ENCODE measurements around the gene CNKSR3.
"Not testable (repeated sequence)": the region's sequence is repeated elsewhere in the genome, so short reads cannot be mapped to it uniquely, and the experiment has no call there.

Gene CNKSR3

GRCh38 chr6:154510144-154510905, at the start of gene CNKSR3:
Gene CNKSR3, minus strand, starts transcription at chr6:154510685. Its CDS starts 571 bp downstream, at chr6:154510114.
- DNase-seq (ENCODE audit: low read depth): no peak

GRCh38 chr6:154558984-154559383, 48.5 kb upstream of the CNKSR3 start:
- DNase-seq (ENCODE audit: low read depth): no peak

DNA sequence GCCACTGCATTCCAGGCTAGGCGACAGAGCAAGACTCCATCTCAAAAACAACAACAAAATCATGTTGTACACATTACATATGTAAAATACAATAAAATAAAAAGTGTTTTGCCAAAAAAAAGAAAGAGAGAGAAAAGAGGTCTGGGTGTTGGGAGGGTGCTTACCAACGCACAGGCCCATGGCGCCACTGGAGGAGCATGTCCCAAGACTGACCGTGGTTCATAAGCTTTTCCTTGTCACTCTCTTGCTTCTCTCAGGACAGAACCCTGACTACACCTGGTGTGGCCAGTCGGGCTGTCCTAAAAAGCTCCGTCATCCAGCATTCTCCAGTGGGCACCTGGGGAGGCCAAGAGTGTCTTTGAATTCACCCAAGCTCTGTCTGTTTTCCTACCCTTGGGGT, 48.0 kb upstream of the CNKSR3 start:
- no peak for DNase-seq (ENCODE audit: low read depth)

- no peak for DNase-seq (ENCODE audit: low read depth)
Measured at GRCh38 chr6:154555073-154555677, 44.7 kb upstream of the CNKSR3 start.

DNA sequence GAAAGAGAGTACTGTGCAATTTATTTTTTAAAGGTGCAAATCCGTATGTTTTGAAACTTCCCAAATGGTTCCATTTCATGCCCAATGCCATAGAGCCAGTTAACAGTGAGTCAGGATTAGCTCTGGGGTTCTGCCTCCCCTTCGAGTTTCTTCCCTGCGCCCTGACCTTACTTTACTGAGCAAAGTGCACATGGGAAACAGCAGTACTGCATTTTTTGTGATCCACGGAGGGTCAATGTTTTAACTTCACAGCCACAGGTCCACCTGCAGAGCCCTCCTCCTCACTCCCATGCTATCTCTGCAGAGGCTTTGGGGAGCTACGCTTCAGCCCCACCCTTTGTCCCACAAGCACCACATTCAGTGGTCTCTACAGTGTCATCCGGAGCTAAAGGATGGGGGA, 44.0 kb upstream of the CNKSR3 start:
- DNase-seq (ENCODE audit: low read depth): no peak

- no peak for DNase-seq (ENCODE audit: low read depth)
Measured at GRCh38 chr6:154550779-154551178, 40.3 kb upstream of the CNKSR3 start.

DNA sequence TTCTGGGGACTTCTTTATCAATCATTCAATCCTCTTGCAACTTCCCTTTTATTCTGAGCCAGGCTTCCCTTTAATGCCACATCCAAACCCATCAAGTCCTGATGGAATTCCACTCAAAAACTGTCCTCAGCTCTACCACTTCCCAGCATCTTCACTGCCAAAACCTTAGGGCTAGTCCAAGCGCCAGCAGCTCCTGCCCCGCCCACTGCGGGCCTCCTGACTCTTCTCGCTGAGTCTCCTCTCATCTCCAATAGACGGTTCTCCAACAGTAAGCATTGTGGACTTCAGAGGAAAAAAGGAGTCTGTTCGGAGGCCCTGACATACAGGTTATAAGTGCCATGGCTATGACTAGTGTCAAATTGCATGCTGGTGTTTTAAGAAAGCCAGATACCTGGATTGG, 38.7 kb upstream of the CNKSR3 start:
- DNase-seq (ENCODE audit: low read depth): no peak

GRCh38 chr6:154548130-154548830, 37.8 kb upstream of the CNKSR3 start:
- DNase-seq (ENCODE audit: low read depth): no peak

DNA sequence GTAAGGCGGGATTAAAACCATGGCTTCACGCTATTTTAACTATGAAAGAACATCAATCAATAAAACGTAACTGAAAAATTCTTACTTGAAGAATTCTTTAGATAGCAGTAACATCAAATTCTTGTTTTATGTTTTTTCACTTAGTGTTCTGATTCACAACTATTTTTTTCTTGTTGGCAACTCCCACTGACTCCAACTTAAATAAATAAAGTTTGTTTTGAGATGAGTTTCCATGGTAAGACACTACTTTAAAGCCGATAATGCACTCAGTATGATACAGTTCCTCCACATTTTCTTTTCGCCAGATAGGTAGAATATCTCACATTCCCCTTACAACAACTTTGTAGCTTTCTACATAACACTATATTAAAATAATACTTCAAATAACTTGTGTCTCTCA, 33.1 kb upstream of the CNKSR3 start:
- no peak for DNase-seq (ENCODE audit: low read depth)

GRCh38 chr6:154542747-154543146, 32.3 kb upstream of the CNKSR3 start:
- DNase-seq (ENCODE audit: low read depth): no peak

- DNase-seq (ENCODE audit: low read depth): not testable (repeated sequence)
Measured at GRCh38 chr6:154541837-154542236, 31.4 kb upstream of the CNKSR3 start.

DNA sequence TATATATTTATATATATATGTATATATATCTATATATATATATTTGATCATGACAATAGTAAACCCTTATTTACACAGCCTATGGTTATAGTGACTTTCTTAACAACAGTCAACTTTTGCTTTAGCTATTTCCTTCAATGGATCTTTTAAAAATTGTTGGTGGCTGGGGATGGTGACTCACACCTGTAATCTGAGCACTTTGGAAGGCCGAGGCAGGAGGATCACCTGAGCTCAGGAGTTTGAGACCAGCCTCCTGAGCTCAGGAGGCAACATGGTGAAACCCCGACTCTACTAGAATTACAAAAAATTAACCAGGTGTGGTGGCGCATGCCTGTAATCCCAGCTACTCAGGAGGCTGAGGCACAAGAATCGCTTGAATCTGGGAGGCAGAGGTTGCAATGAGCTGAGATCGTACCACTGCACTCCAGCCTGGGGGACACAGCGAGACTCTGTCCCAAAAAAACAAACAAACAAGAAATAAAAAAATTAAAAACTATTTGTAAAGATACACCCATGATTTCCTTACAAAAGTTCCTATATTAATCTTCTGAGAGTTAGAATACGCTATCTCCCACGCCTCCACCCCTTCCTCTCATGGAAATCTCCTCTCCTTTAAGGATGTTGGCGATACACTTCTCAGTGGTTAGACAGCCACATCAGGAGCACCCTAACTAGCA, 29.2 kb upstream of the CNKSR3 start:
- no peak for DNase-seq (ENCODE audit: low read depth)

DNA sequence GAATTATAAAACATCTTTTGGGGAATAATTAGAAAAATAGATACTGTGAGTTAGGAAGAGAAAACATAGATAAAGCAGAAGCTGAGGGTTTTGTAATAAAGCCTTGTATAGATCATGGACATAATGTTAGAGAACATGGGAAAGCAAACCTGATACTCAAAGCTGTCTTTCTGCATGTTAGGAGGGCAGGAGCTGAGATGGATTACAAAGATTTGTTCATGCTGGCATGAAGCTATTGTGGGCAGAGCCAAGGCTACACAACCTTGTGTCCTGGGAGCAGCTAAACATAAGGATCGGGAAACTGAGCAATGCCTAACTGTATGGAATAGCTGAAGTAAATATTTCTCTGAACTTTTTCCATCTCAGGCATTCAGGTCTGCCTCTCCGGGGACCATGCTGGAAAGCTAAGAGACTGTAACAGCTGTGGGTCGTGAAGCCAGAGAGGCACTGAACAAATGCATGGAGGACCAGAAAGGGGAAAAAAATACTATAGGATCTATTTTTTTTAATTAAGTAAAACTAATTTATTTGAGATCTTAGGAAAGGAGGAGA, 28.2 kb upstream of the CNKSR3 start:
- DNase-seq (ENCODE audit: low read depth): no peak

DNA sequence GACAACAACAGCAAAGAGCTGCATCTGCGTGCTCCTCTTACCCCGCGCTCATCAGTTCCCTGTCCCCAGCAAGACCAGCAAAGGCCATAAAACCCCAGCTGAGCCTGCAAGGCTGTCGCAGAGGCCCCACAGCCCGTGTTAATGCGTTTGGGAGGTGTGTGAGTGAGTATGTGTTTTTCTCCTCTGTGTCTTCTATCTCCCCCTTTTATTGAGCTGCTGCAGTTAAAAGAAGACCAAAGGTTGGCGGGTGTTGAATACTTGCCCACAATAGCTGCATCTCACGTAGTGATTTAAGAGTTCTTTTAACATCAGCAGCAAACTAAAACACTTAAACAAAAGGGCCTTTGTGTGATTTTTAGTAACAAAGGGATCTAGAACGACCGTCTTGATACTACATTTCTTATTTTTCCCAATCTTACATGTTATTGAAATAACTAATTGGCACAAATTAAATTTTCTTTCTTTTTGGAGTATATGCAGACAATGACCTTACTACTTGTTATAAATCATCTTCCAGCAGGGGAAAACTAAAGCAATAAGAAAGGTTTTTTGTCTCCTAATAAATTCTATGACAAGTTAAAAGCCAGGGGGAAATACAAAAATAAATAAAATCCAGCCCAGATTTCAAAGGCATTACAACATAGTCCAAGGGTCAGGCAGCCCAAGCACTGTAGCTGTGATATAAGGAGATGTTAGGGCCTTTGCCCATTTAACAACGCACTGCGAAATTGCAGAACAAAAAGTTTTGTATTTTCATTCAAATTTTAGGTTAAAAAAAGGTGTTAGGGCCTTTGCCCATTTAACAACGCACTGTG, 27.2 kb upstream of the CNKSR3 start:
- no peak for DNase-seq (ENCODE audit: low read depth)

GRCh38 chr6:154536999-154537398, 26.5 kb upstream of the CNKSR3 start:
- no peak for DNase-seq (ENCODE audit: low read depth)

DNA sequence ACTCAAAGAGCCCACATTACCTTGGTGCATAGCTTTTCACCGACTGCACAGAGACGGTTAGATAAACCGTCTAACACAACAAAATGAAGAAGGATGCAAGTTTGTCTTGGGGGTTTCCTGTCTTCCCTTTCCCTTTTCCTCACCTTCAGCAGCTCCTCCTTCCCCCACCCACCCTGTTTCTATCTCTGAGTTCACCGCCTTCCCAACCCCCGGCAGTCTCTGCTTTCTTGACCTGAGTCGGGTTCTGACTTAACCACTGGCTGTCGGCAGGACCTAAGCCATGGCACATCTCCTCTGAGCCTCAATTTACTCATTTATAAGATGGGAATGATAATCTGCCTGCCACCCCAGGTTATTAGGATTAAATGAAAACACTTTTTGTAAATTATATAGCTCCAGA, 25.8 kb upstream of the CNKSR3 start:
- no peak for DNase-seq (ENCODE audit: low read depth)

DNA sequence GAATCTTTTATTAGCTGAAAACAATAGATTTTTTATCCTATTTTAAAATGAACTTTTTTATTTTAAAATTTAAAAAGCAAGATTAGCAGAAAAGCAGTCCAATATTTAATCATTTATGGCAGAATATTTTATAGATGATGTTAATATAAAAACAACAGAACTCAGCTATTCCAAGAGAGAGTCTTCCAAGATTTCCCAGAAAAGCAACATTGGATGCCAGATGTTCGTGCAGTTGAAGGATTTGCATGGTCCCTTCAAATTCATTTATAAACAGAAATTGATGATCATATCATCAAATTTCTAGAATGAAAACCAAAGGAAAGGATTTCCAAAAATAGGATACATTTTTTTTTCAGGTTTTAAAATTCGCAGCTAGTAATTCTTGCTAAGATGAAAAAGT, 25.4 kb upstream of the CNKSR3 start:
- no peak for DNase-seq (ENCODE audit: low read depth)

DNA sequence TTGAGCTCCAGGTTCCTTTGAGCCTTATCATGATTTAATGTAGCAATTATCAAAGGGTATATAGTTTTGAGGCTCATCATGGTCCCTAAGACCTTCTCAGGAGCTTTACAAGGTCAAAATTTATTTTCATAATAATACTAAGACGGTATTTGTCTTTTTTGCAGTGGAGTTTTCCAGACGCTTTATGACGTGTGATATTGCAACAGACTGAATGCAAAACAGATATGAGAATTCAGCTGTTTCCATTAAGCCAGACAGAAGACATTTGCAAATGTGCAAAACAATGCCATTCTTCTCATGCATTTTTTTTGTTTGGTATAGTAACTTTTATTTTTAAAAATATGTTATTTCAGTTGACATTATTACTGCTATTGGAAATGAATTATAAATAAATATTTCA, 24.7 kb upstream of the CNKSR3 start:
- no peak for DNase-seq (ENCODE audit: low read depth)

GRCh38 chr6:154534531-154534930, 24.0 kb upstream of the CNKSR3 start:
- DNase-seq (ENCODE audit: low read depth): no peak

- no peak for DNase-seq (ENCODE audit: low read depth)
Measured at GRCh38 chr6:154532426-154532825, 21.9 kb upstream of the CNKSR3 start.

GRCh38 chr6:154529957-154530356, 19.5 kb upstream of the CNKSR3 start:
- no peak for DNase-seq (ENCODE audit: low read depth)

Measured in activated T-cell treated with anti-CD3 and anti-CD28 coated beads for 1 hour (primary cell).